HFF-Myc (cell line): ENCODE data around the gene COPZ1.
A peak's percentile ranks its signal among the peaks of the same experiment; 100 is the strongest.

ENCODE experiments used
- DNase-seq: peaks from one replicate; pipeline ENCODE4 v3.0.0-alpha.2; 2011; ENCODE audit warnings: low read depth; ENCODE audit errors: extremely low read depth
- H3K4me3 ChIP-seq: replicated peaks from 2 replicates; pipeline ENCODE4 v1.5.1; 2011; ENCODE audit warnings: low read depth, mild to moderate bottlenecking, control low read depth, low read length
- TF ChIP-seq, protein P1 (sequence below): IDR thresholded peaks from 2 replicates; pipeline ENCODE4 v1.5.1; 2012; ENCODE audit warnings: mild to moderate bottlenecking, low read depth, low read length, control low read depth; ENCODE audit errors: missing control alignments

COPZ1 gene

DNA sequence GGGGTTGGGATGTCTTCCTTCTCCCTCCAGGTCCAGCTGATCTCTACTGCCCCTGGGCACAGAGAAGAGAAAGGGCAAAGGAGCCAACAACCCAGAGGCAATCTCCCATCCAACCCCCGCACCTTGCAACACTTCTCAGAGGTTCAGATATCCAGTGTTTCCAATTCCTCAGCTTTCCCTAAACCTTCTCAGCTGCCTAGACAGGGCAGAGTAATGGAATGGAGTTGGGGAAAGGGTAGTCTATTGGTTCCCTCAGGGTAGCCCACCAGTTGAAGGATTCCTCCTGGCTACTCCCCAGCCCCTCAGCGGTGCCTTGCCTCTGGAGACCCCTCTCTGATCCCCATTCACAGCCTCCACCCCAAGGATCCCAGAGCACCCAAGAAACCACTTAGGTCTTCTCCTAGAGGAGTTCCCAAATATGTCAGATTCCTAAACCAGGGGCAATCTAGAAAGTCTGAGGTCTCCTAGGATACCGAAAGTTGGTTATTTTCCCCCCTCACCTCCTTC, 24.7 kb upstream of the COPZ1 start:
- DNase-seq = no peak
- TF ChIP-seq, protein P1, sequence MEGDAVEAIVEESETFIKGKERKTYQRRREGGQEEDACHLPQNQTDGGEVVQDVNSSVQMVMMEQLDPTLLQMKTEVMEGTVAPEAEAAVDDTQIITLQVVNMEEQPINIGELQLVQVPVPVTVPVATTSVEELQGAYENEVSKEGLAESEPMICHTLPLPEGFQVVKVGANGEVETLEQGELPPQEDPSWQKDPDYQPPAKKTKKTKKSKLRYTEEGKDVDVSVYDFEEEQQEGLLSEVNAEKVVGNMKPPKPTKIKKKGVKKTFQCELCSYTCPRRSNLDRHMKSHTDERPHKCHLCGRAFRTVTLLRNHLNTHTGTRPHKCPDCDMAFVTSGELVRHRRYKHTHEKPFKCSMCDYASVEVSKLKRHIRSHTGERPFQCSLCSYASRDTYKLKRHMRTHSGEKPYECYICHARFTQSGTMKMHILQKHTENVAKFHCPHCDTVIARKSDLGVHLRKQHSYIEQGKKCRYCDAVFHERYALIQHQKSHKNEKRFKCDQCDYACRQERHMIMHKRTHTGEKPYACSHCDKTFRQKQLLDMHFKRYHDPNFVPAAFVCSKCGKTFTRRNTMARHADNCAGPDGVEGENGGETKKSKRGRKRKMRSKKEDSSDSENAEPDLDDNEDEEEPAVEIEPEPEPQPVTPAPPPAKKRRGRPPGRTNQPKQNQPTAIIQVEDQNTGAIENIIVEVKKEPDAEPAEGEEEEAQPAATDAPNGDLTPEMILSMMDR = no peak
- H3K4me3 ChIP-seq = peak overlapping the region; percentile 16

DNA sequence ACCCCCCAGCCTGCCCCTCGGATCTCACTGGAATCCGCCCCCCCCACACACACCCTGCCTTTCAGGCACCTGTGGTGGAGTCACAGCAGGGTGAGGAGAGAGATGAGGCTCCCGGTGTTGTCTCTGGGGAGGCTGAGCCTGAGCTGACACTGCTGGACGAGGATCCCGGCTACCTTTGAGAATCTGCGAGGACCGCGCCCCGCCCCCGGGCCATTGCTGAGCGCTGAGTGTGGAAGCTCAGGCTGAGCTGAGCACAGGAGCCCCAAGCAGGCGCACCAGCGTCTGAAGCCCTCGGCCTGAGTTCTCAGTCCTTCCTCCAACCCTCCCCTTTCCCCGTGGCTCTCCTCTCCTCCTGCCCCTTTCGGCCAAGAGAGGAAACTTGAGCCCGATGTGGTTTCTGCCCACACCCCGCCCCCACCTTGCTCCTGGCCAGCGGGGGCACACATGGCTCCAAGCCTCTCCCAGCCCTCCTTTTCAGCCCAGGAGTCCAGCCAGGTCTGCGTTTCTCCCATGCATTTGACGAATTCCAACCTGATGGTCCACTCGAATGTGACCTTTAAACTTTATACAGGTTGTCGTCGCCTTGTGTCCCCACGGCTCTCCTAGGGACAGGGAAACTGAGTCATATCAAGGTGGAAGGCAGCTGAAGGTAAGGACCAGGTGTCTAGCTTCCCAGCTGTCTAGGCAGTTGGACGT, 24.1 kb upstream of the COPZ1 start, which contains the start of gene NFE2:
TSS of gene NFE2 (minus strand) at position 284 of the 696 bp plus-strand sequence. CDS start 5,767 bp downstream, outside the sequence.
- peak within 1 kb of the TSS; percentile 16 for H3K4me3 ChIP-seq
- DNase-seq = peak; percentile 50
- TF ChIP-seq, protein P1 = no peak

DNA sequence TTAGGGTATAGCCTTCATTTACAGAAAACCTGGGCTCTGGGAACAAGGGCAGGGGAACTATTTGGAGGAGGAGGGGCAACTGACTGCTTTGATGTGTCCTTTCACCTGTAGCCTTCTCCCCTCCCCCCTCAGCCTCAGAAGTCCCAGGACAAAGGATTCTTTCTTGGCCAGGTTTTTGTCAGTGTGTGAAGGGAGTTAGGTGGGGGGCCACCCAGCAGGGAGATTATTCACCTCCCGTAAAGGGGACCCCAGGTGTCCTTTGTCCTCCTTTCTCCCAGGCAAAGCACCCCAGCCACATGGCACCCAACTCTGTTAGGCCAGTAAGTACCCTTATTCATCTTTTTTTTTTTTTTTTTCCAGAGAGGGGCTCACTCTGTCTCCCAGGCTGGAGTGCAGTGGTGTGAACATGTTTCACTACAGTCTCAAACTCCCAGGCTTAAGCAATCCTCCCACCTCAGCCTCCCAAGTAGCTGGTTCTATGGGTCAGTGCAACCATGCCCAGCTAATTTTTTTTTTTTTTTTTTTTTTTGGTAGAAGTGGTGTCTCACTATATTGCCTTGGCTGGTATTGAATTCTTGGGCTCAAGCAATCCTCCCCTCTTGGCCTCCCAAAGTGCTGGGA, 23.4 kb upstream of the COPZ1 start:
- TF ChIP-seq, protein P1 = no peak
- H3K4me3 ChIP-seq = no peak overlapping the region
- DNase-seq = no peak

DNA sequence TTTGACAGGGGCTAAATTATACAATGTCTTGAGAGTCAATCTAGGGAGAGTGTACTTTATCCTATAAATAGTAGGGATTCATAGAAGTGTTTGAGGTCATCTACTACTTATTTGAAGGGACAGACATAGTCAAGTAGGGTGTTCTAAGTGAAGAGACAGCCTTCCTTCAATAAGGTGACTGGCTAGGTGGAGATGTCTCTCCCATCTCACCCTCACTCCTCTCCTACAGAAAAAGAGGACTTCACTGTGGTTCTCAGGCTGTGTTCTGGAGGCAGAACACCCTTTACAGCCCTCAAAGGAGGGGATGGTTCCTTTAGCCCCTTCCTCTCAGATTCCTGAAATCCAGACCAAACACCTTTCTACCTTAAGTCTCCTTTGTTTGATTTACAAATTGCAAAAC, 21.3 kb upstream of the COPZ1 start:
- no peak overlapping the region for H3K4me3 ChIP-seq
- DNase-seq = no peak
- TF ChIP-seq, protein P1 = no peak

DNA sequence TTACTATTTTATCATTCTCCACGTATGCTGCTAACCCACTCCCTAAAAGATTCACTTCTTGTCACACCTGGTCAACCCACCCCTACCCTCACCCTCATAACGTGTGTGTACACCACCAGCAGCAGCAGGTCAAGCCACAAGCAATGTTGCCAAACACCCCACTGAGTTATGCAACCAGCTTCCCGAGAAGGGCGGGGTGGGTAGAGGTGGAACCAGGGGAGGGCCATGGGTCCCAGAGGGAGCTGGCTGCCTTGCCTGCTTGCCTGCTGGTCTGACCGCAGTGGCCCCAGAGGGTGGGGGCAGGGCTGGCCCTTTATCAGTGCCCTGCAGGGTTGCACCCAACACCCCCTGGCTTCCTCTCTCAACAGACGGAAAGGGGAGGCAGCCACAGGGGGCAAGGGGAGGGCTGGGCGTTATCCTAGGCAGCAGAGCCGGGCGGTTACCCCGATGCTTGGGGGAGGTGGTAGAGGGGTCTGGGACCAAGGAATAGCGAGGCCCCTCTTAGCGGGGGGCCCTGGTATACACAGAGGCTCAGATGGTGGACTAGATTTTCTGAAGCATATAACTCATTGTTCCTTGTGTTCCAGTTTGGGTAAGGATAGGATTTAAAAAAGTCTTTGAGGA, 20.6 kb upstream of the COPZ1 start:
- TF ChIP-seq, protein P1 = no peak
- DNase-seq = no peak
- no peak overlapping the region for H3K4me3 ChIP-seq

DNA sequence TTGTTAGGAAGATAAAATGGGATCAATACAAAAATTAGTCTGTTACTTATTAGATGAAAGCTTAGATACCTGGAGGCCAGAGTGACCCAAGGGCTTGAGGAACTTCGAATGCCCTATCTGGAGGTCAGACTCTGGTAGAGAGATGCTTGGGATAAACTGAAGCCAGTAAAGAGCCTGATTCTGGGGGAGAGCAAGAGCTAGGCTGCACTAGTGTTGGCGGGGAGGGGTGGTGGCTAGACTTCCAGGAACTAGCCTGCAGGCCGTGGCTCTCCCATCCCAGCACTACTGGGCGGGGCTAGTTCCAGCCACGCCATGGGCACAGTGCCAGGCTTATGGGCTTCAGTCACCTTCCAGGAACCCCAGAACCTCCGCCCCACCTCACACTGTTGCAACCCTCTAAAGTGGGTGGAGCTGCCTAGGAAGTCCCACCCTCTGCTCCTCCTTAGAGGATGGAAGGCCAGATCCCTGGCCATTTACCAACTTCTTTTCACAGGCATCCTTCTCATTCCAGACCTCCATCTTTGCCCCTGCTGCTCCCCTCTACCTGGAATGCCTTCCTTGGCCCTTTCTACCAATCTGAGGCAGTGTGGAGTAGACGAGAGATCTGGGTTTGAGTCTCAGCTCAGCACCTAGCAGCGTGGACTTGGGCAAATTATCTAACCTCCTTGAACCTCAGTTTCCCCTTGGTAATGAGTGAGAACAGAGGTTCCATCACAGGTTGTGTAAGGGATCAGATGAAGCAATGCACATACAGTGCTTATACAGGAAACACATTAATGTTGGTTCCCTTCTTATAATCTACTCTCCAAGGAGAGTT, 17.8 kb upstream of the COPZ1 start:
- TF ChIP-seq, protein P1 = no peak
- H3K4me3 ChIP-seq = no peak overlapping the region
- DNase-seq = no peak
